HG03135 (cell line): ENCODE results near the gene CD63.

Source experiments
- ATAC-seq: cut with Tn5 transposase; IDR thresholded peaks from one replicate; pipeline ENCODE4 v1.9.1; 2021; ENCODE audit warnings: mild to moderate bottlenecking, moderate library complexity; ENCODE audit not compliant: unreplicated experiment

Gene CD63

GRCh38 chr12:55692631-55693322, 36.0 kb downstream of the CD63 start:
- no peak for ATAC-seq

DNA sequence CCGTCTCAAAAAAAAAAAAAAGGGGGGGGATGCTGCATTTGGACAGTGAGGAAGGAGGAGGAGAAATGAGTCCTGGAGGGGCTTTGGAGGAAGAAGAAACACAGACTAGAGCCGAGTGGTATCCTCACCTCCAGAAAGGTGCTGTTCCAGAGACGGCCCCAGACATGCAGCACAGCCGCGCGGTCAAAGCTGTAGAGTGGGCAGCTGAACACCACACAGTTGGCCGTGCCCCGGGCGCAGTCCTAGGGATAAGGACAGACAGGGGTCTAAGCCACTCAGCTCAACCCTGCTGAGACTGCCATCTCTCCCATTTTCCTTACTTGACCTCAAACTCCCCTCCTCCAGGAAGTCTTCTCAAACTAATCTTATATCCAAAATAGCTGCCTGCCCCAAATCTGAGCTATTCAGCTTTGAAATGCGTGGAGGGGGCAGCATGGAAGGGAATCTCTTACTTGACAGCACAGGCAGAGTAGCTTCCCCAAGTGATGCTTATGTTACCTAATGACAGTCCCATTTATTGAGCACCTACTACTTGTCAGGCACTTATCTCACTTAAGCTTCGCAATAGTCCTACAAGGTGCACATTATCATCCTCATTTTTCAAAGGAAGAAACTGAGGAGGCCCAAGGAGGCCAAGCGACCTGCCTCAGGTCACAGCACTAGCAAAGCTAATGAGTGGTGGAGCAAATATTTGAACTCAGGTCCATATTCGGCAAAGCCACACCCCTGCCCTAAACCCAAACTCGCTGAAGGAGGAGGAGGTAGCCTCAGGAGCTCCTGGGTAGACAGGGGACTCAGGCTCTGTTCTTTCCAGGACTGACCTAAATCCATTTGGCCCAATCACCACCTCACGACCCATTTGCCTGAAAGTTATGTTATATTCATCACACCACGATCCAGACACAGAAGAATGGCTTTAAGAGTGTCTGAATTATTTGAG, 39.8 kb downstream of the CD63 start:
- ATAC-seq: no peak

- ATAC-seq: no peak
These were observed 41.1 kb downstream of the CD63 start for GRCh38 chr12:55687746-55688145.

- no peak for ATAC-seq
These were observed 42.3 kb downstream of the CD63 start for GRCh38 chr12:55686366-55687010.

DNA sequence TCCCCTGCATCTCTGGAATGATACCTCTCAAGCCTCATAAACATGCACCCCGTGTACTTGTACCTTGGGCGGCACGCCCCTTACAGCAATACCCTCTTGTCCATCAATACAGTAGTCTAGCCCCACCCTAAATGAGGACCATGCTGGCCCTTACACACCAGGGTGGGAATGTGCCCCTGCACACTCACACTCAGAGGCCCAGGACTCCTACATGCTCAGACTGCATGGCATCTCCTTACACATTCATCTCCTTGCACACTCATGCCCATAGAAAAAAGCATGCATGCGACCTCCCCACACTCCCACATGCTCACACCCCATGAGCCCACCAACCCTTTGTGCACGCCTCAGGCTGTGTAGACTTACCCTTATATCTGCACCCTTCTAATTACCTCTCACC, 43.1 kb downstream of the CD63 start:
- ATAC-seq: no peak

GRCh38 chr12:55684761-55685370, 43.9 kb downstream of the CD63 start:
- no peak for ATAC-seq

DNA sequence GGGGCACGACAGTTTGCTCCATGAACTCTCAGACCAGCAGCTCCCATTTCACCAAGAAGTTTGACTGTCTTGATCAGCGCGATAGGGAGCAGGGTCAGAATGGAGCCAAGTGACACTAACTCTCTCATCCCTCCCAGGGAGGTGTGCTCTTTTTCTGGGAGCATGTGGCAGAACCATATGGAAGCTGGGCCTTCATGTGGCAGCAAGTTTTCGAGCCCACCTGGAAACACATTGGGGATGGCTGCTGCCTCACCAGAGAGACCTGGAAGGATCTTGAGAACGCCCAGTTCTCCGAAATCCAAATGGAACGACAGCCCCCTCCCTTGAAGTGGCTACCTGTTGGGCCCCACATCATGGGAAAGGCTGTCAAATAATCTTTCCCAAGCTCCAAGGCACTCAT, 45.1 kb downstream of the CD63 start:
- no peak for ATAC-seq

GRCh38 chr12:55682087-55682796, 46.6 kb downstream of the CD63 start:
- no peak for ATAC-seq

GRCh38 chr12:55681142-55682077, 47.4 kb downstream of the CD63 start:
- ATAC-seq: no peak

DNA sequence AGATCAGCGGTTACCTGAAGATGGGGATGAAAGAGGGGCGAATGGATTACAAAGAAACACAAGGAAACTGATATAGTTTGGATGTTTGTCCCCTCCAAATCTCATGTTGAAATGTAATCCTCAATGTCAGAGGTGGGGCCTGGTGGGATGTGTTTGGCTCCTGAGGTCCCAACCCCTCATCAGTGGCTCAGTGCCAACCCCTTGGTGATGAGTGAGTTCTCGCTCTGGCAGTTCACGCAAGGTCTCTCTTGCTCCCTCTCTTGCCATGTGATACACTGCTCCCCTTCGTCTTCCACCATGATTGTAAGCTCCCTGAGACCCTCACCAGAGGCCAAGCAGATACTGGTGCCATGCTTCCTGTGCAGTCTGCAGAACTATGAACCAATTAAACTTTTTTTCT, 49.1 kb downstream of the CD63 start:
- ATAC-seq: no peak

GRCh38 chr12:55676707-55677106, 52.1 kb downstream of the CD63 start:
- ATAC-seq: no peak

GRCh38 chr12:55675666-55676065, 53.1 kb downstream of the CD63 start:
- ATAC-seq: no peak
